PC-3 (cell line): ENCODE measurements around the gene PNPT1. TPM values are rescaled to one million over a fixed set of nuclear protein-coding genes. Genes with fewer than 3 reads are reported as not detected.

ENCODE experiments used
- ATAC-seq: fragments of 200-7000 bp; cut with Tn5 transposase; 2 replicates; pipeline ENCODE4 v1.9.1; 2020; ENCODE audit warnings: mild to moderate bottlenecking, moderate library complexity
- BruUV-seq: library from RNA; stranded (reverse); fragments of 400-500 nt; replicated peaks from 2 replicates; lab custom pipeline; 2021; lab: Mats Ljungman, UMichigan
- CTCF ChIA-PET: fragments of 300-600 bp; sonication (Branson Sonifier 250); formaldehyde crosslinking; loops from one replicate; lab custom pipeline; 2022; ENCODE audit warnings: antibody characterized with exemption; lab: Charles Lee
- POLR2A ChIA-PET: fragments of 300-600 bp; sonication (Branson Sonifier 250); formaldehyde crosslinking; loops from one replicate; lab custom pipeline; 2022; ENCODE audit warnings: antibody characterized with exemption; ENCODE audit not compliant: unreplicated experiment; lab: Charles Lee
- DNase-seq: peaks from one replicate; pipeline ENCODE4 v3.0.0-alpha.2; 2015
- H2AFZ ChIP-seq: fragments of 300-600 bp; sonication (generic); 2 replicates; pipeline ENCODE4 v1.6.0; 2016; ENCODE audit warnings: antibody characterized with exemption, low read length
- H3F3A ChIP-seq: fragments of 300-600 bp; sonication (generic); one replicate; pipeline ENCODE4 v1.6.0; 2017; ENCODE audit warnings: antibody characterized with exemption, low read length, control low read depth, mild to moderate bottlenecking; ENCODE audit not compliant: unreplicated experiment
- H3K27ac ChIP-seq: fragments of 300-600 bp; sonication (generic); 2 replicates; pipeline ENCODE4 v1.5.1; 2016; ENCODE audit warnings: mild to moderate bottlenecking, low read length
- H3K27me3 ChIP-seq: fragments of 300-600 bp; sonication (generic); 2 replicates; pipeline ENCODE4 v1.6.1; 2016; ENCODE audit warnings: low read length, mixed read lengths
- H3K36me3 ChIP-seq: fragments of 300-600 bp; sonication (generic); 2 replicates; pipeline ENCODE4 v1.6.1; 2016; ENCODE audit warnings: low read depth, mixed run types, low read length, mixed read lengths
- H3K4me1 ChIP-seq: fragments of 300-600 bp; sonication (generic); 2 replicates; pipeline ENCODE4 v1.5.1; 2016; ENCODE audit warnings: low read length; ENCODE audit not compliant: insufficient read depth
- H3K4me2 ChIP-seq: fragments of 300-600 bp; sonication (generic); 2 replicates; pipeline ENCODE4 v1.6.0; 2016; ENCODE audit warnings: low read length
- H3K4me3 ChIP-seq: fragments of 300-600 bp; sonication (generic); 2 replicates; pipeline ENCODE4 v1.5.1; 2016; ENCODE audit warnings: mild to moderate bottlenecking, low read length, mixed read lengths
- H3K79me2 ChIP-seq: fragments of 300-600 bp; sonication (generic); 2 replicates; pipeline ENCODE4 v1.6.1; 2017; ENCODE audit warnings: low read length, mixed read lengths
- H3K9ac ChIP-seq: fragments of 300-600 bp; sonication (generic); 2 replicates; pipeline ENCODE4 v1.6.0; 2016; ENCODE audit warnings: mild to moderate bottlenecking, low read length
- H3K9me2 ChIP-seq: fragments of 300-600 bp; sonication (generic); replicated peaks from 2 replicates; pipeline ENCODE4 v1.6.1; 2016; ENCODE audit warnings: mixed run types, low read length, mixed read lengths
- H3K9me3 ChIP-seq: fragments of 300-600 bp; sonication (generic); 2 replicates; pipeline ENCODE4 v1.6.1; 2016; ENCODE audit warnings: low read length, mixed read lengths
- H4K20me1 ChIP-seq: fragments of 300-600 bp; sonication (generic); 2 replicates; pipeline ENCODE4 v1.6.1; 2016; ENCODE audit warnings: low read length, mixed read lengths
- EZH2 ChIP-seq: fragments of 300-600 bp; sonication (generic); IDR thresholded peaks from one replicate; pipeline ENCODE4 v1.6.1; 2017; ENCODE audit warnings: antibody characterized with exemption, mild to moderate bottlenecking, low read length; ENCODE audit not compliant: unreplicated experiment
- EZH2phosphoT487 ChIP-seq: fragments of 300-600 bp; sonication (generic); IDR thresholded peaks from 2 replicates; pipeline ENCODE4 v1.6.1; 2018; ENCODE audit warnings: mild to moderate bottlenecking, antibody characterized with exemption, low read length, borderline replicate concordance
- intact Hi-C: fragments of 100-400 bp; cut with micrococcal nuclease; formaldehyde crosslinking; loops from 2 replicates; pipeline ENCODE4 v1.9.0; 2023
- total RNA-seq: library from RNA; depleted of rRNA; stranded (reverse); fragments of >200 nt; gene quantifications from 2 replicates; pipeline ENCODE4 v1.2.3, GENCODE V29; 2014
- TF ChIP-seq, protein P1 (sequence below): fragments of 300-600 bp; sonication (generic); conservative IDR thresholded peaks from 2 replicates; pipeline ENCODE4 v1.5.1; 2017; ENCODE audit warnings: antibody characterized with exemption, low read depth, mild to moderate bottlenecking, low read length

Gene PNPT1
- total RNA-seq, 1 experiment from 2014 or later = 43.6 TPM

DNA sequence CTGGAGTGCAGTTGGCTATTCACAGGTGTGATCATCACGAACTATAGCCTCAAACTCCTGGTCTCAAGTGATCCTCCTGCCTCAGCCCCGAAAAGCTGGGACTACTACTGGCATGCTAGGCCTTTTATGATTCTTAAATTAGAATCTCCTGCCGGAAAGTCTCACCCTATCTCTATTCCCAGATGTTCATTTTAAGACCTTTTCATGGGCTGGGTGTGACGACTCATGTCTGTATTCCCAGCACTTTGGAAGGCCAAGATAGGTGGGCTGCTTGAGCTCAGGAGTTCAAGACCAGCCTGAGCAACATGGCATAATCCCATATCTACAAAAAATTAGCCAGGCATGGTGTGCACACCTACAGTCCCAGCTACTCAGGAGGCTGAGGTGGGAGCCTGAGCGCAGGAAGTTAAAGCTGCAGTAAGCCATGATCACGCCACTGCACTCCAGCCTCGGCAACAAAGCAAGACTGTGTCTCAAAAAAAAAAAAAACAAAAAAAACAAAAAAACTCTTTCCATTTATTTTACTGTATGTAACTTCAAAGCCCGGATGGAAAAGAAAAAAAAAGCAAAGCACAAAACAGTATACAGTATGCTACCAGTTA lies 84.3 kb downstream of the PNPT1 start:
- H3K27me3 ChIP-seq = no peaks in the 10 kb centered on the region
- H3K4me3 ChIP-seq = no peak overlapping the region
- H3K79me2 ChIP-seq = peaks cover 68% of the 10 kb centered on the region
- CTCF ChIA-PET = no interaction called here
- POLR2A ChIA-PET = no interaction called here
- ATAC-seq (no peak), DNase-seq (no peak)
- H3K9ac ChIP-seq = no peak overlapping the region
- H3K9me3 ChIP-seq = no peaks in the 10 kb centered on the region
- H3K36me3 ChIP-seq = peaks cover 31% of the 10 kb centered on the region; the same call in 1 of the 2 replicates
- H3K4me1 ChIP-seq = peaks cover 3% of the 10 kb centered on the region; the same call in 1 of the 2 replicates
- intact Hi-C loops = no loop called here
- BruUV-seq = no TSS peak
- H4K20me1 ChIP-seq = 0 out of 2 replicates have a peak, but pooled peaks cover 2% of the 10 kb centered on the region
- no peak overlapping the region for H2AFZ ChIP-seq
- no peak overlapping the region for H3K27ac ChIP-seq
- no peaks in the 10 kb centered on the region for H3F3A ChIP-seq
- no peak for TF ChIP-seq EZH2phosphoT487
- TF ChIP-seq, protein P1, sequence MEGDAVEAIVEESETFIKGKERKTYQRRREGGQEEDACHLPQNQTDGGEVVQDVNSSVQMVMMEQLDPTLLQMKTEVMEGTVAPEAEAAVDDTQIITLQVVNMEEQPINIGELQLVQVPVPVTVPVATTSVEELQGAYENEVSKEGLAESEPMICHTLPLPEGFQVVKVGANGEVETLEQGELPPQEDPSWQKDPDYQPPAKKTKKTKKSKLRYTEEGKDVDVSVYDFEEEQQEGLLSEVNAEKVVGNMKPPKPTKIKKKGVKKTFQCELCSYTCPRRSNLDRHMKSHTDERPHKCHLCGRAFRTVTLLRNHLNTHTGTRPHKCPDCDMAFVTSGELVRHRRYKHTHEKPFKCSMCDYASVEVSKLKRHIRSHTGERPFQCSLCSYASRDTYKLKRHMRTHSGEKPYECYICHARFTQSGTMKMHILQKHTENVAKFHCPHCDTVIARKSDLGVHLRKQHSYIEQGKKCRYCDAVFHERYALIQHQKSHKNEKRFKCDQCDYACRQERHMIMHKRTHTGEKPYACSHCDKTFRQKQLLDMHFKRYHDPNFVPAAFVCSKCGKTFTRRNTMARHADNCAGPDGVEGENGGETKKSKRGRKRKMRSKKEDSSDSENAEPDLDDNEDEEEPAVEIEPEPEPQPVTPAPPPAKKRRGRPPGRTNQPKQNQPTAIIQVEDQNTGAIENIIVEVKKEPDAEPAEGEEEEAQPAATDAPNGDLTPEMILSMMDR = no peak
- no peak for TF ChIP-seq EZH2
- no peak overlapping the region for H3K4me2 ChIP-seq
- H3K9me2 ChIP-seq = no peaks in the 10 kb centered on the region

DNA sequence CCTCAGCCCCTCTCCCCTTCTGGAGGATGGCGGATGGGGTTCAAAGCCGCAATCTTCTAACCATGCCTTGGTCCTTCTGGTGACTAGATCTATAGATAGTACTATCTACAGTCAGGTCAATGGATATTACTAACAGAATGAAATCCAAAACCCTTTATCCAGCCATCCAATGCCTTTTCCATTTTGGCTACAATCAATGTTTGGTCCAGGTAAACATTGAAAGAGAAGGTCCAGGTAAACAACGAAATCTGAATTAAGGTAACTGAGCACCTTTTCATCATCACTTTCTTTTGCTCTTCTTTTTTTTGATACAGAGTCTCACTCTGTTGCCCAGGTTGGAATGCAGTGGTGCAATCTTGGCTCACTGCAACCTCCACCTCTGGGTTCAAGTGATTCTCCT lies 85.9 kb downstream of the PNPT1 start:
- H3K9ac ChIP-seq = no peak overlapping the region
- CTCF ChIA-PET = no interaction called here

More for the DNA sequence above, 85.9 kb downstream of the PNPT1 start:
- no peak for TF ChIP-seq EZH2
- TF ChIP-seq EZH2phosphoT487 = no peak
- TF ChIP-seq, protein P1 = no peak
- Histone ChIP-seq H3K27ac (no peak overlapping the region), H3K4me3 (no peak overlapping the region), H2AFZ (no peak overlapping the region), H3K36me3 (peaks cover 23% of the 10 kb centered on the region; the same call in 1 of the 2 replicates), H3K79me2 (peaks cover 68% of the 10 kb centered on the region), H3K4me1 (peaks cover 8% of the 10 kb centered on the region), H3K9me2 (no peaks in the 10 kb centered on the region), H3K4me2 (no peak overlapping the region), H3F3A (no peaks in the 10 kb centered on the region), H3K9me3 (no peaks in the 10 kb centered on the region), H3K27me3 (no peaks in the 10 kb centered on the region), H4K20me1 (no peaks in the 10 kb centered on the region)
- POLR2A ChIA-PET = no interaction called here
- no peak for DNase-seq
- no peak for ATAC-seq
- intact Hi-C loops = no loop called here
- no TSS peak for BruUV-seq
